HepG2 (cell line): ENCODE measurements around the gene PWWP2A. TPM values are rescaled to one million over a fixed set of nuclear protein-coding genes. Genes with fewer than 3 reads are reported as not detected.
A peak's percentile ranks its signal among the peaks of the same experiment; 100 is the strongest.

Source experiments
- AFF4 ChIP-seq: sonication (generic); formaldehyde crosslinking; IDR thresholded peaks from 2 replicates; pipeline ENCODE4 v1.4.0; 2020; ENCODE audit warnings: missing genetic modification reagents
- CAMTA2 ChIP-seq: sonication (generic); formaldehyde crosslinking; IDR thresholded peaks from 2 replicates; pipeline ENCODE4 v1.4.0; 2020; ENCODE audit warnings: mild to moderate bottlenecking, missing genetic modification reagents, borderline replicate concordance
- DNMT3B ChIP-seq: conservative IDR thresholded peaks from 2 replicates; pipeline ENCODE4 v1.6.1; 2016; ENCODE audit warnings: missing biosample characterization, control low read depth
- GTF3A ChIP-seq: sonication (generic); formaldehyde crosslinking; conservative IDR thresholded peaks from 2 replicates; pipeline ENCODE4 v1.4.0; 2020; ENCODE audit warnings: mild to moderate bottlenecking, missing genetic modification reagents
- MAFG ChIP-seq: sonication (generic); formaldehyde crosslinking; IDR thresholded peaks from 2 replicates; pipeline ENCODE4 v1.5.1; 2020; ENCODE audit warnings: mild to moderate bottlenecking, missing genetic modification reagents
- POLR2AphosphoS5 ChIP-seq: IDR thresholded peaks from 2 replicates; pipeline ENCODE4 v1.6.1; 2012; ENCODE audit warnings: low read depth, low read length
- RFXAP ChIP-seq: sonication (generic); formaldehyde crosslinking; IDR thresholded peaks from 2 replicates; pipeline ENCODE4 v1.4.0; 2020; ENCODE audit warnings: missing genetic modification reagents, borderline replicate concordance
- ZBTB44 ChIP-seq: sonication (generic); formaldehyde crosslinking; IDR thresholded peaks from 2 replicates; pipeline ENCODE4 v1.4.0; 2020; ENCODE audit warnings: missing genetic modification reagents
- ZNF224 ChIP-seq: sonication (generic); formaldehyde crosslinking; IDR thresholded peaks from 2 replicates; pipeline ENCODE4 v1.5.0; 2020; ENCODE audit warnings: mild to moderate bottlenecking, missing genetic modification reagents
- ZNF235 ChIP-seq: sonication (generic); formaldehyde crosslinking; IDR thresholded peaks from 2 replicates; pipeline ENCODE4 v1.8.1; 2023; ENCODE audit warnings: mild to moderate bottlenecking, missing genetic modification reagents, borderline replicate concordance
- ZNF75D ChIP-seq: sonication (generic); formaldehyde crosslinking; IDR thresholded peaks from 2 replicates; pipeline ENCODE4 v1.8.1; 2023; ENCODE audit warnings: missing genetic modification reagents, mild to moderate bottlenecking, borderline replicate concordance
- ZNF776 ChIP-seq: sonication (generic); formaldehyde crosslinking; IDR thresholded peaks from 2 replicates; pipeline ENCODE4 v1.4.0; 2020; ENCODE audit warnings: mild to moderate bottlenecking, missing genetic modification reagents
- polyA plus RNA-seq, 8 experiments: library from polyadenylated mRNA; depleted of rRNA in 3 of 8; stranded (reverse) in 7 of 8; unstranded in 1 of 8; fragments of >200 nt; fragmentation: Illumina TruSeq in 4 of 8; extraction: Trizol in 4 of 8; gene quantifications; 2 replicates each; pipeline versions ENCODE4 v1.2.1 to v1.2.3, GENCODE V29; 2011 to 2016; ENCODE audit warnings: low read depth in 4 of 8, missing spikeins in 1 of 8, mixed read lengths in 1 of 8; ENCODE audit not compliant: insufficient read depth in 1 of 8
- total RNA-seq, 5 experiments: library from RNA; depleted of rRNA; stranded (reverse); fragments of >200 nt; fragmentation: Illumina TruSeq; extraction: Trizol; gene quantifications; 2 replicates each; pipeline ENCODE4 v1.2.3, GENCODE V29; 2016; ENCODE audit warnings: low read depth in 1 of 5
- TF ChIP-seq, protein P1 (sequence below): sonication (generic); formaldehyde crosslinking; IDR thresholded peaks from 2 replicates; pipeline ENCODE4 v1.4.0; 2020; ENCODE audit warnings: missing genetic modification reagents
- TF ChIP-seq, protein P2 (sequence below): sonication (generic); formaldehyde crosslinking; IDR thresholded peaks from 2 replicates; pipeline ENCODE4 v1.4.0; 2020; ENCODE audit warnings: missing genetic modification reagents, mild to moderate bottlenecking, borderline replicate concordance
- TF ChIP-seq, protein P3 (sequence below): sonication (generic); IDR thresholded peaks from 2 replicates; pipeline ENCODE4 v1.6.1; 2016; ENCODE audit warnings: low read depth, borderline replicate concordance

The PWWP2A gene
- total and polyA plus RNA-seq, 2 of the 13 experiments (the other 11 are each of a cell fraction or from before 2014, with no cell fraction given): 7.3 to 16.9 TPM

GRCh38 chr5:160119142-160119904, at the start of gene PWWP2A (continued):
- TF ChIP-seq ZNF235 (CRISPR knock-in tag): no peak
- TF ChIP-seq CAMTA2 (CRISPR knock-in tag): no peak
- peak; percentile 64; the same call in 1 of the 2 replicates for TF ChIP-seq GTF3A (CRISPR knock-in tag)
- 0 out of 2 replicates have a peak, but pooled peaks have one; percentile 32 for TF ChIP-seq ZNF224 (CRISPR knock-in tag)
- TF ChIP-seq, protein P1, sequence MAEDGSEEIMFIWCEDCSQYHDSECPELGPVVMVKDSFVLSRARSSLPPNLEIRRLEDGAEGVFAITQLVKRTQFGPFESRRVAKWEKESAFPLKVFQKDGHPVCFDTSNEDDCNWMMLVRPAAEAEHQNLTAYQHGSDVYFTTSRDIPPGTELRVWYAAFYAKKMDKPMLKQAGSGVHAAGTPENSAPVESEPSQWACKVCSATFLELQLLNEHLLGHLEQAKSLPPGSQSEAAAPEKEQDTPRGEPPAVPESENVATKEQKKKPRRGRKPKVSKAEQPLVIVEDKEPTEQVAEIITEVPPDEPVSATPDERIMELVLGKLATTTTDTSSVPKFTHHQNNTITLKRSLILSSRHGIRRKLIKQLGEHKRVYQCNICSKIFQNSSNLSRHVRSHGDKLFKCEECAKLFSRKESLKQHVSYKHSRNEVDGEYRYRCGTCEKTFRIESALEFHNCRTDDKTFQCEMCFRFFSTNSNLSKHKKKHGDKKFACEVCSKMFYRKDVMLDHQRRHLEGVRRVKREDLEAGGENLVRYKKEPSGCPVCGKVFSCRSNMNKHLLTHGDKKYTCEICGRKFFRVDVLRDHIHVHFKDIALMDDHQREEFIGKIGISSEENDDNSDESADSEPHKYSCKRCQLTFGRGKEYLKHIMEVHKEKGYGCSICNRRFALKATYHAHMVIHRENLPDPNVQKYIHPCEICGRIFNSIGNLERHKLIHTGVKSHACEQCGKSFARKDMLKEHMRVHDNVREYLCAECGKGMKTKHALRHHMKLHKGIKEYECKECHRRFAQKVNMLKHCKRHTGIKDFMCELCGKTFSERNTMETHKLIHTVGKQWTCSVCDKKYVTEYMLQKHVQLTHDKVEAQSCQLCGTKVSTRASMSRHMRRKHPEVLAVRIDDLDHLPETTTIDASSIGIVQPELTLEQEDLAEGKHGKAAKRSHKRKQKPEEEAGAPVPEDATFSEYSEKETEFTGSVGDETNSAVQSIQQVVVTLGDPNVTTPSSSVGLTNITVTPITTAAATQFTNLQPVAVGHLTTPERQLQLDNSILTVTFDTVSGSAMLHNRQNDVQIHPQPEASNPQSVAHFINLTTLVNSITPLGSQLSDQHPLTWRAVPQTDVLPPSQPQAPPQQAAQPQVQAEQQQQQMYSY (CRISPR knock-in tag): no peak
- TF ChIP-seq DNMT3B (CRISPR knock-in tag): peak; percentile 48; the same call in 1 of the 2 replicates
- TF ChIP-seq, protein P2, sequence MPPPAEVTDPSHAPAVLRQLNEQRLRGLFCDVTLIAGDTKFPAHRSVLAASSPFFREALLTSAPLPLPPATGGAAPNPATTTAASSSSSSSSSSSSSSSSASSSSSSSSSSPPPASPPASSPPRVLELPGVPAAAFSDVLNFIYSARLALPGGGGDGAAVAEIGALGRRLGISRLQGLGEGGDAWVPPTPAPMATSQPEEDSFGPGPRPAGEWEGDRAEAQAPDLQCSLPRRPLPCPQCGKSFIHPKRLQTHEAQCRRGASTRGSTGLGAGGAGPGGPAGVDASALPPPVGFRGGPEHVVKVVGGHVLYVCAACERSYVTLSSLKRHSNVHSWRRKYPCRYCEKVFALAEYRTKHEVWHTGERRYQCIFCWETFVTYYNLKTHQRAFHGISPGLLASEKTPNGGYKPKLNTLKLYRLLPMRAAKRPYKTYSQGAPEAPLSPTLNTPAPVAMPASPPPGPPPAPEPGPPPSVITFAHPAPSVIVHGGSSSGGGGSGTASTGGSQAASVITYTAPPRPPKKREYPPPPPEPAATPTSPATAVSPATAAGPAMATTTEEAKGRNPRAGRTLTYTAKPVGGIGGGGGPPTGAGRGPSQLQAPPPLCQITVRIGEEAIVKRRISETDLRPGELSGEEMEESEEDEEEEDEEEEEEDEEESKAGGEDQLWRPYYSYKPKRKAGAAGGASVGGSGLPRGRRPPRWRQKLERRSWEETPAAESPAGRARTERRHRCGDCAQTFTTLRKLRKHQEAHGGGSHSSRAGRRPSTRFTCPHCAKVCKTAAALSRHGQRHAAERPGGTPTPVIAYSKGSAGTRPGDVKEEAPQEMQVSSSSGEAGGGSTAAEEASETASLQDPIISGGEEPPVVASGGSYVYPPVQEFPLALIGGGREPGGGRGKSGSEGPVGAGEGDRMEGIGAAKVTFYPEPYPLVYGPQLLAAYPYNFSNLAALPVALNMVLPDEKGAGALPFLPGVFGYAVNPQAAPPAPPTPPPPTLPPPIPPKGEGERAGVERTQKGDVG (CRISPR knock-in tag): no peak
- TF ChIP-seq MAFG: no peak
- no peak for TF ChIP-seq ZBTB44 (CRISPR knock-in tag)
- no peak; the same call in 1 of the 2 replicates for TF ChIP-seq RFXAP (CRISPR knock-in tag)
- TF ChIP-seq ZNF75D: no peak
- no peak for TF ChIP-seq ZNF776 (CRISPR knock-in tag)
- TF ChIP-seq AFF4 (CRISPR knock-in tag): no peak
- peak; percentile 80 for TF ChIP-seq POLR2AphosphoS5
- TF ChIP-seq, protein P3, sequence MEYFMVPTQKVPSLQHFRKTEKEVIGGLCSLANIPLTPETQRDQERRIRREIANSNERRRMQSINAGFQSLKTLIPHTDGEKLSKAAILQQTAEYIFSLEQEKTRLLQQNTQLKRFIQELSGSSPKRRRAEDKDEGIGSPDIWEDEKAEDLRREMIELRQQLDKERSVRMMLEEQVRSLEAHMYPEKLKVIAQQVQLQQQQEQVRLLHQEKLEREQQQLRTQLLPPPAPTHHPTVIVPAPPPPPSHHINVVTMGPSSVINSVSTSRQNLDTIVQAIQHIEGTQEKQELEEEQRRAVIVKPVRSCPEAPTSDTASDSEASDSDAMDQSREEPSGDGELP: no peak
